ENCODE measurements around the gene ACTL10.

GRCh38 chr20:33672426-33673113, 5.8 kb downstream of the ACTL10 start:
- TF ChIP-seq, protein P1, sequence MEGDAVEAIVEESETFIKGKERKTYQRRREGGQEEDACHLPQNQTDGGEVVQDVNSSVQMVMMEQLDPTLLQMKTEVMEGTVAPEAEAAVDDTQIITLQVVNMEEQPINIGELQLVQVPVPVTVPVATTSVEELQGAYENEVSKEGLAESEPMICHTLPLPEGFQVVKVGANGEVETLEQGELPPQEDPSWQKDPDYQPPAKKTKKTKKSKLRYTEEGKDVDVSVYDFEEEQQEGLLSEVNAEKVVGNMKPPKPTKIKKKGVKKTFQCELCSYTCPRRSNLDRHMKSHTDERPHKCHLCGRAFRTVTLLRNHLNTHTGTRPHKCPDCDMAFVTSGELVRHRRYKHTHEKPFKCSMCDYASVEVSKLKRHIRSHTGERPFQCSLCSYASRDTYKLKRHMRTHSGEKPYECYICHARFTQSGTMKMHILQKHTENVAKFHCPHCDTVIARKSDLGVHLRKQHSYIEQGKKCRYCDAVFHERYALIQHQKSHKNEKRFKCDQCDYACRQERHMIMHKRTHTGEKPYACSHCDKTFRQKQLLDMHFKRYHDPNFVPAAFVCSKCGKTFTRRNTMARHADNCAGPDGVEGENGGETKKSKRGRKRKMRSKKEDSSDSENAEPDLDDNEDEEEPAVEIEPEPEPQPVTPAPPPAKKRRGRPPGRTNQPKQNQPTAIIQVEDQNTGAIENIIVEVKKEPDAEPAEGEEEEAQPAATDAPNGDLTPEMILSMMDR (IDR thresholded peaks at IDR 0.05), result no peak
- TF ChIP-seq EZH2 (IDR thresholded peaks at IDR 0.05; ENCODE audit: borderline replicate concordance, insufficient read depth, low read depth, low read length, poor library complexity, severe bottlenecking), result no peak
